H9 (cell line): ENCODE measurements around the gene FLT1. TPM values are rescaled to one million over a fixed set of nuclear protein-coding genes. Genes with fewer than 3 reads are reported as not detected.

Experiments used
- DNase-seq: peaks from one replicate; pipeline ENCODE4 v3.0.0-alpha.2; 2017
- H2AFZ ChIP-seq: one replicate; pipeline ENCODE4 v1.6.1; 2013; ENCODE audit warnings: mild to moderate bottlenecking, low read length, control low read depth, moderate library complexity
- H2AK5ac ChIP-seq: 2 replicates; pipeline ENCODE4 v1.6.1; 2013; ENCODE audit warnings: low read length, control low read depth, mixed read lengths; ENCODE audit not compliant: insufficient read length
- H2BK120ac ChIP-seq: one replicate; pipeline ENCODE4 v1.6.1; 2013; ENCODE audit warnings: low read depth, mild to moderate bottlenecking, low read length, control low read depth, inconsistent platforms; ENCODE audit not compliant: poor library complexity, severe bottlenecking
- H2BK12ac ChIP-seq: 2 replicates; pipeline ENCODE4 v1.6.1; 2013; ENCODE audit warnings: low read length, control low read depth, mixed read lengths, low read depth; ENCODE audit not compliant: insufficient read length
- H2BK15ac ChIP-seq: 2 replicates; pipeline ENCODE4 v1.6.1; 2013; ENCODE audit warnings: low read depth, low read length, control low read depth
- H2BK20ac ChIP-seq: one replicate; pipeline ENCODE4 v1.6.1; 2013; ENCODE audit warnings: low read depth, mild to moderate bottlenecking, low read length, control low read depth, inconsistent platforms; ENCODE audit not compliant: poor library complexity, severe bottlenecking
- H2BK5ac ChIP-seq: 2 replicates; pipeline ENCODE4 v1.6.1; 2013; ENCODE audit warnings: low read length, control low read depth, mixed read lengths; ENCODE audit not compliant: insufficient read length
- H3K14ac ChIP-seq: 2 replicates; pipeline ENCODE4 v1.6.1; 2013; ENCODE audit warnings: low read length, control low read depth; ENCODE audit not compliant: insufficient read depth
- H3K18ac ChIP-seq: 2 replicates; pipeline ENCODE4 v1.6.1; 2013; ENCODE audit warnings: low read depth, mild to moderate bottlenecking, mixed read lengths, low read length, control low read depth; ENCODE audit not compliant: insufficient read length
- H3K23ac ChIP-seq: 2 replicates; pipeline ENCODE4 v1.6.1; 2013; ENCODE audit warnings: low read length, control low read depth, mixed read lengths, low read depth; ENCODE audit not compliant: insufficient read length
- H3K23me2 ChIP-seq: 2 replicates; pipeline ENCODE4 v1.6.1; 2013; ENCODE audit warnings: low read depth, mild to moderate bottlenecking, mixed read lengths, low read length, control low read depth; ENCODE audit not compliant: insufficient read length, poor library complexity, severe bottlenecking
- H3K27ac ChIP-seq: 2 replicates; pipeline ENCODE4 v1.5.1; 2013; ENCODE audit warnings: low read length, control low read depth, mixed read lengths, low read depth; ENCODE audit not compliant: insufficient read length
- H3K27me3 ChIP-seq: 2 replicates; pipeline ENCODE4 v1.6.1; 2013; ENCODE audit warnings: low read length, control low read depth, inconsistent platforms; ENCODE audit not compliant: insufficient read depth
- H3K4ac ChIP-seq: 2 replicates; pipeline ENCODE4 v1.6.1; 2013; ENCODE audit warnings: low read depth, mild to moderate bottlenecking, control low read depth, inconsistent platforms, low read length, moderate library complexity
- H3K4me1 ChIP-seq: 2 replicates; pipeline ENCODE4 v1.6.1; 2013; ENCODE audit warnings: low read length, control low read depth, inconsistent platforms; ENCODE audit not compliant: insufficient read depth
- H3K4me2 ChIP-seq: 2 replicates; pipeline ENCODE4 v1.6.1; 2013; ENCODE audit warnings: low read length, control low read depth, mixed read lengths; ENCODE audit not compliant: insufficient read length, insufficient read depth
- H3K56ac ChIP-seq: 2 replicates; pipeline ENCODE4 v1.6.1; 2013; ENCODE audit warnings: low read depth, mild to moderate bottlenecking, mixed read lengths, low read length, control low read depth; ENCODE audit not compliant: insufficient read length
- H3K79me1 ChIP-seq: 2 replicates; pipeline ENCODE4 v1.6.1; 2013; ENCODE audit warnings: low read depth, mild to moderate bottlenecking, moderate library complexity, low read length, control low read depth, inconsistent platforms; ENCODE audit not compliant: insufficient read depth, poor library complexity, severe bottlenecking
- H3K79me2 ChIP-seq: 2 replicates; pipeline ENCODE4 v1.6.1; 2013; ENCODE audit warnings: low read length, control low read depth, inconsistent platforms; ENCODE audit not compliant: insufficient read depth
- H3K9ac ChIP-seq: 2 replicates; pipeline ENCODE4 v1.6.1; 2013; ENCODE audit warnings: low read length, control low read depth, mixed read lengths; ENCODE audit not compliant: insufficient read length; ENCODE audit errors: extremely low read depth
- H3K9me3 ChIP-seq: one replicate; pipeline ENCODE4 v1.6.1; 2013; ENCODE audit warnings: low read depth, low read length, inconsistent platforms; ENCODE audit not compliant: control insufficient read depth
- H3T11ph ChIP-seq: one replicate; pipeline ENCODE4 v1.6.1; 2013; ENCODE audit warnings: mild to moderate bottlenecking, low read length, control low read depth, inconsistent platforms
- H4K20me1 ChIP-seq: one replicate; pipeline ENCODE4 v1.6.1; 2013; ENCODE audit not compliant: control insufficient read depth, insufficient read length, insufficient read depth
- H4K5ac ChIP-seq: 2 replicates; pipeline ENCODE4 v1.6.1; 2013; ENCODE audit warnings: low read depth, mild to moderate bottlenecking, mixed read lengths, low read length, control low read depth; ENCODE audit not compliant: insufficient read length
- H4K8ac ChIP-seq: replicated peaks from 2 replicates; pipeline ENCODE4 v1.6.1; 2013; ENCODE audit warnings: low read length, control low read depth, mixed read lengths, low read depth; ENCODE audit not compliant: insufficient read length
- H4K91ac ChIP-seq: 2 replicates; pipeline ENCODE4 v1.6.1; 2013; ENCODE audit warnings: low read depth, mild to moderate bottlenecking, moderate library complexity, mixed read lengths, low read length, control low read depth; ENCODE audit not compliant: insufficient read length
- H3K27ac Mint-ChIP-seq, 3 experiments: 2 replicates in 2 of 3; 3 replicates in 1 of 3; pipeline ENCODE4 v1.8.0; 2020 to 2021; ENCODE audit warnings: mixed read lengths in 3 of 3, mild to moderate bottlenecking in 1 of 3, moderate library complexity in 1 of 3
- H3K27me3 Mint-ChIP-seq: 2 replicates; pipeline ENCODE4 v1.8.0; 2021; ENCODE audit warnings: low read depth, mild to moderate bottlenecking, moderate library complexity, mixed read lengths
- H3K36me3 Mint-ChIP-seq, 3 experiments: 2 replicates in 2 of 3; 3 replicates in 1 of 3; pipeline ENCODE4 v1.8.0; 2020 to 2021; ENCODE audit warnings: low read depth in 3 of 3, mixed read lengths in 3 of 3; ENCODE audit not compliant: insufficient read depth in 1 of 3
- H3K4me1 Mint-ChIP-seq, 2 experiments: 2 replicates each; pipeline ENCODE4 v1.8.0; 2020; ENCODE audit warnings: mixed read lengths in 2 of 2
- H3K4me3 Mint-ChIP-seq, 2 experiments: 2 replicates in 1 of 2; 3 replicates in 1 of 2; pipeline ENCODE4 v1.8.0; 2020 to 2021; ENCODE audit warnings: mild to moderate bottlenecking in 2 of 2, mixed read lengths in 2 of 2, moderate library complexity in 1 of 2
- H3K9me3 Mint-ChIP-seq, 2 experiments: 2 replicates in 1 of 2; 3 replicates in 1 of 2; pipeline ENCODE4 v1.8.0; 2020; ENCODE audit warnings: mild to moderate bottlenecking in 2 of 2, mixed read lengths in 2 of 2, moderate library complexity in 1 of 2
- WGBS: extraction: QIAGEN DNeasy Blood & Tissue Kit; methylation state at CpG from one replicate; pipeline ENCODE4 v1.1.7; 2013; ENCODE audit warnings: missing lambda C conversion rate, low lambda C conversion rate, mixed read lengths; ENCODE audit not compliant: insufficient read length; ENCODE audit errors: extremely low coverage; 5-methylcytosine and 5-hydroxymethylcytosine counted together
- total RNA-seq: library from RNA; stranded (reverse); gene quantifications from 2 replicates; pipeline ENCODE4 v1.2.1, GENCODE V29; 2021
- TF ChIP-seq, protein P1 (sequence below): fragments of 200-600 bp; sonication (generic); conservative IDR thresholded peaks from 3 replicates; pipeline ENCODE4 v1.8.0; 2021; ENCODE audit warnings: antibody characterized with exemption, mild to moderate bottlenecking

Gene FLT1
- total RNA-seq, 1 experiment from 2014 or later: 84.1 TPM

DNA sequence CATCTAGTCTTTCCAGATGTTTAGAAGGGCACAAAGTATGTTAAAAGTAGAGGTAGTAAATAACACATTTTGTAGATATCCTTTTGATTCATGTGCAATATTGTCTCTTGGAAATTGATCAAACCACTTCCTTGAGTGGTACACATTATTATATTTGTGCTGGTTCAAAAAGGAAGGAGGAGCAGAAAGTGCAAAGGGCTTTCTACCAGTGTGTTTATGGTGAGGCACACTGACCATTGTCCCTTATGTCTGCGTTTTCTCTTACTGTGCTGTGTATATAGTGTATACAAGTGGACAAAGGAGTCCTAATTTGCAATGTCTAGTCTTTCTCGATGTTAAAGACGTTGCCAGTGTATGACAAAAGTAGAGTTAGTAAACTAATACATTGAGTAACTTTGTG lies 41.4 kb upstream of the FLT1 start:
- no peak overlapping the region for H2BK20ac ChIP-seq
- H4K91ac ChIP-seq: no peak overlapping the region
- H3K4me1 Mint-ChIP-seq: peaks cover 10 to 17% of the 10 kb centered on the region in 2 experiments
- no peak overlapping the region for H2BK120ac ChIP-seq
- no peaks in the 10 kb centered on the region for H3K79me1 ChIP-seq
- H3K4me3 Mint-ChIP-seq: no peak overlapping the region
- no peak overlapping the region for H3T11ph ChIP-seq
- no peak overlapping the region for H3K23ac ChIP-seq
- DNase-seq: no peak
- H3K9me3 ChIP-seq: no peaks in the 10 kb centered on the region
- no peak overlapping the region for H3K27ac ChIP-seq
- no peak overlapping the region for H3K4me2 ChIP-seq
- no peak overlapping the region for H4K5ac ChIP-seq
- H3K9ac ChIP-seq: no peak overlapping the region
- H3K4ac ChIP-seq: no peak overlapping the region
- H3K4me1 ChIP-seq: peaks cover 8% of the 10 kb centered on the region; the same call in 1 of the 2 replicates
- no peak overlapping the region for H2BK5ac ChIP-seq
- no peak overlapping the region for H3K27ac Mint-ChIP-seq
- peaks cover 11% of the 10 kb centered on the region for H3K23me2 ChIP-seq
- peaks cover 3 to 20% of the 10 kb centered on the region in 2 experiments; a peak in 4 of 5 replicates for H3K9me3 Mint-ChIP-seq
- peaks cover 0 to 10% (median 6%) of the 10 kb centered on the region in 3 experiments; a peak in 4 of 7 replicates for H3K36me3 Mint-ChIP-seq
- H2BK12ac ChIP-seq: no peak overlapping the region
- TF ChIP-seq, protein P1, sequence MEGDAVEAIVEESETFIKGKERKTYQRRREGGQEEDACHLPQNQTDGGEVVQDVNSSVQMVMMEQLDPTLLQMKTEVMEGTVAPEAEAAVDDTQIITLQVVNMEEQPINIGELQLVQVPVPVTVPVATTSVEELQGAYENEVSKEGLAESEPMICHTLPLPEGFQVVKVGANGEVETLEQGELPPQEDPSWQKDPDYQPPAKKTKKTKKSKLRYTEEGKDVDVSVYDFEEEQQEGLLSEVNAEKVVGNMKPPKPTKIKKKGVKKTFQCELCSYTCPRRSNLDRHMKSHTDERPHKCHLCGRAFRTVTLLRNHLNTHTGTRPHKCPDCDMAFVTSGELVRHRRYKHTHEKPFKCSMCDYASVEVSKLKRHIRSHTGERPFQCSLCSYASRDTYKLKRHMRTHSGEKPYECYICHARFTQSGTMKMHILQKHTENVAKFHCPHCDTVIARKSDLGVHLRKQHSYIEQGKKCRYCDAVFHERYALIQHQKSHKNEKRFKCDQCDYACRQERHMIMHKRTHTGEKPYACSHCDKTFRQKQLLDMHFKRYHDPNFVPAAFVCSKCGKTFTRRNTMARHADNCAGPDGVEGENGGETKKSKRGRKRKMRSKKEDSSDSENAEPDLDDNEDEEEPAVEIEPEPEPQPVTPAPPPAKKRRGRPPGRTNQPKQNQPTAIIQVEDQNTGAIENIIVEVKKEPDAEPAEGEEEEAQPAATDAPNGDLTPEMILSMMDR: no peak
- no peak overlapping the region for H2AK5ac ChIP-seq
- no CpG with 5 or more reads among the region's 3 CpGs for WGBS
- no peaks in the 10 kb centered on the region for H4K20me1 ChIP-seq
- peaks cover 28% of the 10 kb centered on the region for H3K27me3 Mint-ChIP-seq
- no peak overlapping the region for H2AFZ ChIP-seq
- no peak overlapping the region for H3K56ac ChIP-seq
- no peak overlapping the region for H3K14ac ChIP-seq
- no peaks in the 10 kb centered on the region for H3K79me2 ChIP-seq
- no peak overlapping the region for H2BK15ac ChIP-seq
- no peaks in the 10 kb centered on the region; the same call in 1 of the 2 replicates for H3K27me3 ChIP-seq
- H3K18ac ChIP-seq: no peak overlapping the region
- H4K8ac ChIP-seq: no peak overlapping the region
